ENCODE measurements around the gene FBLN7.

The FBLN7 gene

GRCh38 chr2:112163541-112163981 is 25.4 kb downstream of the FBLN7 start:
- no peak for TF ChIP-seq CTCF (IDR thresholded peaks at IDR 0.05)
- Histone ChIP-seq H3K27ac (no peak overlapping the region), H3K4me3 (no peak overlapping the region)
- DNase-seq (ENCODE audit: low spot score): peak; percentile 58

DNA sequence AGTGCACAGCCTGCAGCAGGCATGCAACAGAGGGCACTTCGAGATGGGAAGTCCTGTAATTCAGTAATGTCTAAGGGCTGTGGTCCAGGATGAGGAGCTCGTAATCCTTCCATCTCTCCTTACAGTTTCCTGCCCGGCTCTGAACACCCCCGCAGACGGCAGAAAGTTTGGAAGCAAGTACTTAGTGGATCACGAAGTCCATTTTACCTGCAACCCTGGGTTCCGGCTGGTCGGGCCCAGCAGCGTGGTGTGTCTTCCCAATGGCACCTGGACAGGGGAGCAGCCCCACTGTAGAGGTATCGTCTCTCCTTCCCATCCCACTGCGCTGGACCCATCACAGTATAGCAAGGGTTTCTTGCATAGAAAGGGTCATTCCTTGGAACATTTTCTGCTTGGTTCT is 26.7 kb downstream of the FBLN7 start:
- Histone ChIP-seq H3K4me3 (no peak overlapping the region), H3K27ac (no peak overlapping the region)
- TF ChIP-seq CTCF (IDR thresholded peaks at IDR 0.05): no peak
- DNase-seq (ENCODE audit: low spot score): peak; percentile 41

DNA sequence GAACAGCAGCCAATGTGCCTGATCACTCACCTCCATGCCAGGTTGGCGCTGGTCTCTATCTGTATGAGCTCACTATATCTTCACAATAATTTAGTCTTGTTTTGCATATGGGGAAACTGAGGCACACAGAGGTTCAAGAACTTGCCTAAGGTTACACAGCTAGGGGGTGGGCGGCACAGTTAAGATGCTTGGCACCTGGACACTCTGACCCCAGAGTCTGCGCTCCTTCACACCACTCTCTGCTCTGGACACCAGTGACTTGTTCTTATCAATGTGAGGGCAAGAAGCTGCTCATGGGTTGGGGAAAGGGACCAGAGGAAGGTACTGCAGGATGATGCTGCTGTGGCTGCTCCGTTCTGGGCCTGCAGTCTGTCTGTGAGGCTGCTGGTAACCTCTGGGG is 27.1 kb downstream of the FBLN7 start:
- no peak for TF ChIP-seq CTCF (IDR thresholded peaks at IDR 0.05)
- Histone ChIP-seq H3K27ac (no peak overlapping the region), H3K4me3 (no peak overlapping the region)
- peak; percentile 43 for DNase-seq (ENCODE audit: low spot score)

GRCh38 chr2:112166806-112167499 is 28.8 kb downstream of the FBLN7 start:
- no peak overlapping the region for H3K27ac ChIP-seq
- no peak for DNase-seq (ENCODE audit: low spot score)
- no peak overlapping the region for H3K4me3 ChIP-seq
- no peak for TF ChIP-seq CTCF (IDR thresholded peaks at IDR 0.05)

GRCh38 chr2:112168422-112169124 is 30.4 kb downstream of the FBLN7 start:
- TF ChIP-seq CTCF (IDR thresholded peaks at IDR 0.05): no peak
- no peak overlapping the region for H3K27ac ChIP-seq
- no peak overlapping the region for H3K4me3 ChIP-seq
- no peak for DNase-seq (ENCODE audit: low spot score)

DNA sequence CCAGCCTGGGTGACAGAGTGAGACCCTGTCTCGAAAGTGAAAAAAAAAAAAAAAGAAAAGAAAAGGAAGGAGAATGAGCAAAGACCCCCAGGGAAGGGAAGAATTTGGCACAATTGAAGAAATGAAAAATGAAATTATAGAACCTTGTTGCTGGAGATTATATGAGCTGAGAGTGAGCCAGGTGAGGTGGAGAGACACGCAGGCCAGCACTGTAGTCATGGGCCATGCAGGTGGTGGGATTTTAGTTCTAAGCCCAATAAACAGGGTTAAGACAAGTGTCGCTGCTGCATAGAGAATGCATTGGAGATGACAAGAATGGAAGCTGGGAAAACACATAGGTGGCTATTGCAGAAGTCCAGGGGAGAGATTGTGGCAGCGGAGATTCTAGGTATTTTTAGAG is 32.3 kb downstream of the FBLN7 start:
- no peak overlapping the region for H3K4me3 ChIP-seq
- DNase-seq (ENCODE audit: low spot score): no peak
- no peak for TF ChIP-seq CTCF (IDR thresholded peaks at IDR 0.05)
- no peak overlapping the region for H3K27ac ChIP-seq

Data from coronary artery (tissue), 2 donors.